Activated T-helper 1 cell treated with anti-CD3 and anti-CD28 coated beads, Interleukin-12 subunit alpha, Interleukin-12 subunit beta, Interleukin-2, Interleukin-4 antibody, amounts not matched to agents 30 ng/mL and 10 ng/mL and 1 ng/mL, durations not matched to agents 14 hours and 24 hours and 36 hours (primary cell): Measurements from ENCODE around the gene NLK. TPM values are rescaled to one million over a fixed set of nuclear protein-coding genes. Genes with fewer than 3 reads are reported as not detected.

Experiments
- DNase-seq: peaks from one replicate; pipeline ENCODE4 v3.0.0; 2021; ENCODE audit warnings: low spot score
- H3K27ac Mint-ChIP-seq: one replicate; pipeline ENCODE4 v1.8.0; 2021; ENCODE audit warnings: mild to moderate bottlenecking, mixed read lengths
- H3K27me3 Mint-ChIP-seq: one replicate; pipeline ENCODE4 v1.8.0; 2022; ENCODE audit warnings: mild to moderate bottlenecking, moderate library complexity, mixed read lengths; ENCODE audit not compliant: insufficient read depth
- H3K36me3 Mint-ChIP-seq: one replicate; pipeline ENCODE4 v1.8.0; 2021; ENCODE audit warnings: low read depth, mixed read lengths
- H3K4me1 Mint-ChIP-seq: one replicate; pipeline ENCODE4 v1.8.0; 2021; ENCODE audit warnings: low read depth, mixed read lengths
- H3K4me3 Mint-ChIP-seq: one replicate; pipeline ENCODE4 v1.8.0; 2021; ENCODE audit warnings: mild to moderate bottlenecking, moderate library complexity, mixed read lengths
- H3K9me3 Mint-ChIP-seq: one replicate; pipeline ENCODE4 v1.8.0; 2021; ENCODE audit warnings: mixed read lengths
- intact Hi-C: fragments of 100-400 bp; cut with micrococcal nuclease; formaldehyde crosslinking; loops from one replicate; pipeline ENCODE4 v1.15.1; 2024
- total RNA-seq: library from RNA; stranded (reverse); gene quantifications from 2 replicates; pipeline ENCODE4 v1.2.3, GENCODE V29; 2022

Gene NLK
- total RNA-seq, 1 donor from 2014 or later: 13.6 TPM

DNA sequence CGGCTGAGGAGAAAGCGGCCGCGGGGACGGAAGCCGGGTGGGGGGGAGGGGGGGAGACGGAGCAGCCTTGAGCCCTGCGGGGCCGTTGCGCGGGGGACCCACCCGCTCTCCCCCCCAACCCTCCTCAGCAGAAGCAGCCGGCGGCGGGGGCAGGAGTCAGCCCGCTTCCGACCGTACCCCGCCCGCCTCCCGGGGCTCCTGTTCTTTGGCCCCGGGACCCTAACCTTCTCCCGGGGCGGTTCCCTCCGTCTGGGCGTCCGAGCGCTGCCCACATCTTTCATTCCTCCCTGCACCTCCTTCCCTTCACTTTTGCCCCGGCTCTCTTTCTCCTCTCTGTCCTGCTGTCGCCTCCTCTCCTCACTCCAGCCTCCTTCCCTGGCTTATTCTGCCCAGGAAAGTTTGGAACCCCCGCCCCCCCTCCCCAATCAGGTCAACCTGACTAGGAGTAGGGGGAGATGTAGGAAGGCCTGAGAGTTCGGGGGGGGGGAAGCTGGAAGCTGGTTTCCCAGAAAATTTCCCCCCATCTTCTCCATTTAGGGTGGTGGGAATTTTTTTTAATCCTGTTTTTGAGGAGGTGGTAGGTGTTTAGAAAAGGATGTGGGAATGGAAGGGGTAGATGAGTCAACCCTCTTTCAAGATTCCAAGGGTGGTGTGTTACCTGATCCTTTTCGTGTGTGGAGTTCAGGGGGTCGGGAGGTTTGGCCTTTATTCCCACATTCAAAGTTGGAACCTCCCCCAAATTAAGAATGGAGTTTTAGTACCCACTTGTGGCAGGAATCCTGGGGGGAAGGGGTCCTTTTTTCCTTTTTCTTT, 427 bp upstream of the NLK start:
- intact Hi-C loops: loop anchor here (1.0 to 5.0 kb wide), 8 partner anchors 15 to 585 kb away; partner anchors contain the start of genes IFT20, KSR1, LYRM9 and TMEM97
- no peak for DNase-seq
- Mint-ChIP-seq H3K27me3 (peaks cover 6% of the 10 kb centered on the region), H3K4me1 (peaks cover 54% of the 10 kb centered on the region), H3K9me3 (no peaks in the 10 kb centered on the region), H3K36me3 (peaks cover 18% of the 10 kb centered on the region), H3K4me3 (peak overlapping the region; percentile 85), H3K27ac (peak overlapping the region; percentile 72)

DNA sequence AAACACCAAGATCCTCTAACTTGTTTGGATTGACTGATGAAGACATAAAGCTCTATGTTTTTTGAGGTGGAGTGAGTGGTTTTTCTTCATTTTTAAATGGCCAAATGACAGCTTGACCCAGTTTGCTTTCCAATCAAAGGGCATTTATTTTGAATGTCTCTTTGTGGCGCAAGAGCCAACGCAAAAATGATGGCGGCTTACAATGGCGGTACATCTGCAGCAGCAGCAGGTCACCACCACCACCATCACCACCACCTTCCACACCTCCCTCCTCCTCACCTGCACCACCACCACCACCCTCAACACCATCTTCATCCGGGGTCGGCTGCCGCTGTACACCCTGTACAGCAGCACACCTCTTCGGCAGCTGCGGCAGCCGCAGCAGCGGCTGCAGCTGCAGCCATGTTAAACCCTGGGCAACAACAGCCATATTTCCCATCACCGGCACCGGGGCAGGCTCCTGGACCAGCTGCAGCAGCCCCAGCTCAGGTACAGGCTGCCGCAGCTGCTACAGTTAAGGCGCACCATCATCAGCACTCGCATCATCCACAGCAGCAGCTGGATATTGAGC, 329 bp downstream of the NLK start:
- Mint-ChIP-seq H3K27me3 (peaks cover 5% of the 10 kb centered on the region), H3K27ac (peak overlapping the region; percentile 72), H3K4me1 (peaks cover 62% of the 10 kb centered on the region), H3K4me3 (peak overlapping the region; percentile 85), H3K9me3 (no peaks in the 10 kb centered on the region), H3K36me3 (peaks cover 20% of the 10 kb centered on the region)
- DNase-seq: no peak
- intact Hi-C loops: loop anchor here (5.0 kb wide), 3 partner anchors 129 to 586 kb away; partner anchors contain the start of gene KSR1

DNA sequence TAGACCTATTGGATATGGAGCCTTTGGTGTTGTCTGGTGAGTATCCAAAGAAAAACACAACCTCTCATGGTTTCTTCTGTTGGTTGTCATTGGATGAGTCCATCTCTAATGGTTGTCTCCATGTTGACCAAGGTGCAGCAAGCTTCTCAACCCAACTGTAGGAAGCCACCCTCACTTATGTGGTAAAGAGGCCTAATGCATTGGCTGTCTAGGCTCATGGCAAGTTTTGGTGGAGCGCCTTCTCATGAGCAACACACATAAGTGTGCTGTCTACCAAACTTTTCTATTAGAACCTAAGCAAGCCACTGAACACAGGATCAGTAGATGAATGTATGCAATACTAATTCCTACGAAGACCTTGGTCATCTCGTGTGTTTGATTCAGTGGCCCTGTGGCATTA, 819 bp downstream of the NLK start:
- Mint-ChIP-seq H3K9me3 (no peaks in the 10 kb centered on the region), H3K27ac (peak overlapping the region; percentile 72), H3K4me1 (peaks cover 67% of the 10 kb centered on the region), H3K4me3 (peak overlapping the region; percentile 85), H3K27me3 (peaks cover 3% of the 10 kb centered on the region), H3K36me3 (peaks cover 20% of the 10 kb centered on the region)
- intact Hi-C loops: loop anchor here (5.0 kb wide), 3 partner anchors 129 to 586 kb away; partner anchors contain the start of gene KSR1
- DNase-seq: no peak

DNA sequence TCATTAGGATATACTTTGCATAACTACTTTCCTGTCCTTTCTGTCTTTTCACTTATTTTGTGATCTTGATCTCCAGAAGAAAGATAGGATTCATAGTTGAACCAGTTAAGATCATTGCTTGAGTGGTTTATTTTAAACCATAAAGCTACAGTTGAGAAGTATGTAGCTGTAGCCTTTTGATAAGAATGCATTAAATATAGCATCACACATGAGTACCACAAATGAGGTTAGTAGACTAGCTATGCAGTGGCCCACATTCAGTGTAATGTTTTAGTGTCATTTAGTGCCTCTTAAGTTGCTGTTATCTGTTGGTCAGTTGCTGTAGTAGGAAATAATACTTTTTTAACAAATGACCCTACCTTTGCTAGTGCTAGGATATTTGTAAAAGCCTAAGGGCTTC, 1.3 kb downstream of the NLK start:
- no peak for DNase-seq
- Mint-ChIP-seq H3K27me3 (peaks cover 3% of the 10 kb centered on the region), H3K4me3 (peak overlapping the region; percentile 85), H3K27ac (no peak overlapping the region), H3K36me3 (peaks cover 21% of the 10 kb centered on the region), H3K9me3 (no peaks in the 10 kb centered on the region), H3K4me1 (peaks cover 68% of the 10 kb centered on the region)
- intact Hi-C loops: loop anchor here (5.0 kb wide), 3 partner anchors 129 to 586 kb away; partner anchors contain the start of gene KSR1

DNA sequence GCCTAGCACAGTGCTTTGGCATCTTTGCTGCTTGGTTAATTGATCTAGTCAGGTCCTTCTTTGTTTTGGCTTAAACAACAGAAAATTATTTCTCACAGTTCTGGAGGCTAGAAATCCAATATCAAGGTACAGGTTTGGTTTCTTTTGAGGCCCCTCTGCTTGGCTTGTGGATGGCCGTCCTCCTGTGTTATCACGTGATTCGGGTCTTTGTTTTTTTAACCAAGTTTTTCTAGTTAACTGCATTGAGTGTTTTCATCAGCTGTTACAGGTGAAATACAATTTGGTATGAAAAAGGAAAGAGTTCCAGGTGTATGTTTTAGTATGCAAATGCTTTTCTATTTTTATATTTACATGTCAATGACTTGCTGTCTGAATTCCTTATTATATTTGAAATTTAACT, 2.8 kb downstream of the NLK start:
- no peak for DNase-seq
- peaks cover 73% of the 10 kb centered on the region for H3K4me1 Mint-ChIP-seq
- no peak overlapping the region for H3K4me3 Mint-ChIP-seq
- intact Hi-C loops: loop anchor here (5.0 kb wide), 2 partner anchors 72 to 578 kb away; no protein-coding TSS in a partner anchor
- H3K27me3 Mint-ChIP-seq: no peaks in the 10 kb centered on the region
- H3K36me3 Mint-ChIP-seq: peaks cover 32% of the 10 kb centered on the region
- H3K27ac Mint-ChIP-seq: no peak overlapping the region
- no peaks in the 10 kb centered on the region for H3K9me3 Mint-ChIP-seq

DNA sequence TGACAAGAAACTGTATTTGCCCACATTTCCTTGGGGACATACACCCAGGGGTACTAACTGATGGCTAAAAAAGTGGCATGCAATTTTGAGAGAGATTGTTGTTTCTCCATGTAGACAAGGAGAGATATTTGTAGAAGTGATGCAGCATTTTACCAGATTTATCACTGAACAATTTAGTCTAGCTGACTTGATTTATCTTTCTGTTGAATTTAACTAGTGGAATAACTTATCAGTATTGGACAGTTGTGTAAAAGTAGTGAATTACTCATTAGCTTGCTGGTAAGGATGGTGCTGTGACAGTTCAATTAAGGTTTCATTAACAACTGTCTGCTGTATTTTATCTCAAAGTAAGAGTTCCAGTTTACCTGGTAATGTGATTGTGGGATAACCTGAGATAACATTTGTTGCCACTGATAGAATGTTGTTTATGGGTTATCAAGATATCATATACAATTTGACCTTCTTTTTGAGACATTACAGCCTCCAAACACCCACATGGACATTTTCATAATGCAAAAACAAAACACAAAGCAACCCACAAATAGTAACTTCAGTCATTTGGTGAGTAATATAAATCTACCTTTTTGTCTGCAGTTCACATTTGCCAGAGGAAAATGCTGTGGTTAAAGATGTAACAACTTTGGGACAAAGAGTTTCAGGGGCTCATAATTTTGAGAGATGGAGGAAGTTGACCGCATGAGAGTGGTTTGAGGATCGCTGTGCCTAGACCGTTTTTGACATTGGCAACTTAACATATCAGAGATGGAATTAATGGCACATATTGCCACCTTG, 3.8 kb downstream of the NLK start:
- Mint-ChIP-seq H3K4me1 (peaks cover 66% of the 10 kb centered on the region), H3K27ac (peak overlapping the region; percentile 53), H3K27me3 (no peaks in the 10 kb centered on the region), H3K4me3 (peak overlapping the region; percentile 40), H3K9me3 (no peaks in the 10 kb centered on the region), H3K36me3 (peaks cover 32% of the 10 kb centered on the region)
- DNase-seq: no peak
- intact Hi-C loops: loop anchor here (1.0 to 5.0 kb wide), 4 partner anchors 12 to 579 kb away; no protein-coding TSS in a partner anchor

DNA sequence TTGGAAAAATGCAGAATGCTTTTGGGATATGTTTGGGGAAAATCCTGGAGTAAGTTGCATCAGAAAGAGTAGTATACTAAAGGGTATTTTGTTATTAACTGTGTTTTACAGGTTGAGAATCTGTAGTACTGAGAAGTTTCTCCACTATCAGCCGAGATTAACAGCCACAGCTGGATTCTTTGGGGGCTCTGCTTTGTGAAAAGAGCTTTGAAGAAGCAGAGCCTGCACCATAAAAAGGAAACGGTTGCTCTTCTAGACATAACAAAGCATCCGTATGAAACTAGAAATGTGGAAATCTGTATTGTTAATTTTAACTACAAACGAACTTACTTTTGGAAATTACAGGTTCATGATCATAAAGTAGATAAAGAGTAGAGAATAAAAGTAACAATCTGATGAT, 5.3 kb downstream of the NLK start:
- no peak for DNase-seq
- Mint-ChIP-seq H3K36me3 (peaks cover 30% of the 10 kb centered on the region), H3K27ac (no peak overlapping the region), H3K27me3 (no peaks in the 10 kb centered on the region), H3K4me3 (no peak overlapping the region), H3K9me3 (no peaks in the 10 kb centered on the region), H3K4me1 (peaks cover 61% of the 10 kb centered on the region)
- intact Hi-C loops: loop anchor here (2.0 to 5.0 kb wide), 3 partner anchors 31 to 581 kb away; no protein-coding TSS in a partner anchor

DNA sequence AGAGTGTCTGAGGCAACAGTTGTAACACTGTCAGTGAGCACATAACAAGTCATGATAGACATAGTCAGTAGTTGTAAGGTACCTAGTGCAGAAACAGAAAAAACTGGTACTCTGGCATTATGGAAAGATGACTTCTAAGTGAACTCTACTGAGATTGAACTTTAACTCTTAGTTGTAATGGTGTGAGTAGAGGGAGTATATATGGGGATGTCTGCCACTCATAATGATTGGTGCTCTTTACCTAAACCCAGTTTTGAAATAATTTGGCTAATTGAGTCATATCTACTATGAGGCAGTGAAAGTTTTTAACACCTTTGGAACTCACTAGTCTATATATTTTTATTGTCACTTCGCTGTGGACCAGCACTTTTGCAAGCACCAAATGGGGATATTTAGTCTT, 6.6 kb downstream of the NLK start:
- no peaks in the 10 kb centered on the region for H3K27me3 Mint-ChIP-seq
- H3K36me3 Mint-ChIP-seq: peaks cover 30% of the 10 kb centered on the region
- H3K4me3 Mint-ChIP-seq: no peak overlapping the region
- no peak overlapping the region for H3K27ac Mint-ChIP-seq
- H3K4me1 Mint-ChIP-seq: peaks cover 61% of the 10 kb centered on the region
- no peaks in the 10 kb centered on the region for H3K9me3 Mint-ChIP-seq
- DNase-seq: no peak
- intact Hi-C loops: loop anchor here (5.0 kb wide), 2 partner anchors 68 to 582 kb away; no protein-coding TSS in a partner anchor

DNA sequence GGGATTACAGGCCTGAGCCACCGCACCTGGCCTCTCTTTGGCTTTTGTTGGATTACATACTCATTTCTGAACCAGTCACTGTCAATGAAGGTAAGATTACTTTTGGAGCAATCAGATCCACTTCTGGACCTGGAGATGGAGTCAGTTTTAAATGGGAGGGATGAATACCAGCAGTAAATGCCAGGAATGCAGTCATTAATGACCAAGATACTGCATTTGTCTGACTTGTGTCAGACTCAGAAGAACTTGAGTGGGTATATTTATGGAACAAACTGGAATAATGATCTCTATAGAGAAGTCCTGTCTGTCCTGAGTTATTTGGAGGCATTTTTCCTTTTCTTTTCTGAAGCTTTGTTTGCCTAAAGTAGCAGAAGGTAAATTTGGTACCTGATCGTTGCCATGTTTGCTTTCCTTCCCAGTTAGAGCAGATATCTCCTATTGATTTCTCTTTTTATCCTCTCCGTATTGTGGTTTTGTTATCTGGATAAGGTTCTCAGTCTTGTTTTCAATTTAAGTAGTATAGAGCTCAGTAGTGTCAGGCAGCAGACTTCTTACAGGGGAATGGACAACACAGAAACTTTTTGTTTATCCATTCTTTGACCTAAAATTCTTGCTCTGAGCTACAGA, 10.7 kb downstream of the NLK start:
- no peak overlapping the region for H3K4me3 Mint-ChIP-seq
- H3K36me3 Mint-ChIP-seq: peaks cover 12% of the 10 kb centered on the region

DNA sequence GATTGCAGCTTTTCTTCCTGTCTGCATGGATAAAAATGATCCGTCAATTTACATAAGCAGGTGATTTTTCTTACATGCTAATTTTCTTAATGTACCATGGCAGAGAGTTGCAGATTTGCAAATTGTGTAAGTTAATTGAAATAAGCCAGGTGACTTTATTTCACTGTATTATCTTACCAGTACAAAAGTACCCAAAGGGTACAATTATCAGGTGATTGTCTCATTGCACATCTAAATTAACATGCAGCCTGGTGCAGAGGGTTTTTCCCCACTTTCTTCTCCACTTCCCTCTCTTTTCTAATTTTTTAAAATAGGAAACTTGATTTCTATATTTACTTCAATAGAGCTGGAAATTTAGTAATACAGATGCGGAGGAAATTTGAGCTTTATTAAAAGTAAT, 11.2 kb downstream of the NLK start:
- H3K9me3 Mint-ChIP-seq: no peaks in the 10 kb centered on the region
- no peak overlapping the region for H3K4me3 Mint-ChIP-seq
- no peaks in the 10 kb centered on the region for H3K27me3 Mint-ChIP-seq
- peaks cover 11% of the 10 kb centered on the region for H3K36me3 Mint-ChIP-seq
- no peak overlapping the region for H3K27ac Mint-ChIP-seq
- peaks cover 44% of the 10 kb centered on the region for H3K4me1 Mint-ChIP-seq
- intact Hi-C loops: no loop called here
- DNase-seq: no peak

More for the DNA sequence above, 10.7 kb downstream of the NLK start:
- Mint-ChIP-seq H3K27me3 (no peaks in the 10 kb centered on the region), H3K9me3 (no peaks in the 10 kb centered on the region), H3K27ac (no peak overlapping the region), H3K4me1 (peaks cover 42% of the 10 kb centered on the region)
- no peak for DNase-seq
- intact Hi-C loops: no loop called here

DNA sequence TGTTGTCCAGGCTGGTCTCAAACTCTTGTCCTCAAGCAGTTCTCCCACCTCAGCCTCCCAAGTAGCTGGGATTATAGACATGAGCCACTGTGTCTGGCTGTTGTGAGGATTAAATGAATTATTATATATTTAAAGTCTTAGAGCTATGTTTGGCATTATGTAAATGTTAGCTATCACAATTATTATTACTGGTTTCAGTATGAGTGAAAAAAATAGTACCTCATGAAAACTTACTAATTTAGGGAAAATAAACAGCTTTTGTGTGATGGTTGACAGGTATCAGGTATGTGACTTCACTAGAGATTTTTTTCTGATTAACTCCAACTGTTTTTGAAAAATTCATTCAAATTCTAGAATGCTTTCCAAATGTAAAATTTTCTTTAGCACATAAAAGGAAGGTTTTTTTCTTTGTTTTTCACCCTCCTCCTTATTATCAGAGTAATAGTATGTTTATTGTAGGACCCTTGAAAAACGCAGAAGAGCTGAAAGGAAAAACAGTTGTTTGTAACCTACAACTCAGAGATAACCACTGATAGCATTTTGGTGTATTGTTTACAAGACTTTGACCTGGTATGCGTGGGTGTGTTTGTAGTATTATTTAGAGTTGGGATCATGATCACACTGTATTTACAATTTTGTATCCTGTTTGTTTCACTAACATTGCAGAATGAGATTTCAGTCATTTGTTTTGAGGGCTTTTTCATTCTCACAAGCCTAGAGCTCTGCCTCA, 13.2 kb downstream of the NLK start:
- H3K36me3 Mint-ChIP-seq: no peaks in the 10 kb centered on the region
- H3K4me3 Mint-ChIP-seq: no peak overlapping the region
- intact Hi-C loops: loop anchor here (2.0 to 5.0 kb wide), 2 partner anchors 15 to 242 kb away; no protein-coding TSS in a partner anchor
- H3K4me1 Mint-ChIP-seq: peaks cover 37% of the 10 kb centered on the region
- no peaks in the 10 kb centered on the region for H3K27me3 Mint-ChIP-seq
- no peaks in the 10 kb centered on the region for H3K9me3 Mint-ChIP-seq
- DNase-seq: no peak
- peak overlapping the region; percentile 6 for H3K27ac Mint-ChIP-seq

DNA sequence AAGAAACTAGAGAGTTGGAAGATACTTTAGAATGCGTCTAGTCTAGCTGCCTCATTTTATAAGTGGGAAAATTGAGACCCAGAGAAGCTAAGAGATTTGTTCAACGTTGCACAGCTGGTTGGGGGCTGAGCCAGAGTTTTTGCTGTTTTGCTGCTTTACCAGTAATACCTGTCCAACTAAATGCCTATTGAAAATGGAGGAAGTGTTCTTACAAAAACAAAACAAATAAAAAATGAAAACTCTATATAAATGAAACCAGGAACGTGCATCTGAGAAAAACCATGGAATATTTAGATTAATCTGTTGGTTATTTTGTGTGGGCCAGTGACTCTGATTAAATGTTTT, 13.8 kb downstream of the NLK start:
- peaks cover 37% of the 10 kb centered on the region for H3K4me1 Mint-ChIP-seq
- no peak for DNase-seq
- H3K9me3 Mint-ChIP-seq: no peaks in the 10 kb centered on the region
- no peaks in the 10 kb centered on the region for H3K27me3 Mint-ChIP-seq
- H3K27ac Mint-ChIP-seq: peak overlapping the region; percentile 6
- H3K36me3 Mint-ChIP-seq: no peaks in the 10 kb centered on the region
- intact Hi-C loops: loop anchor here (2.0 to 5.0 kb wide), 2 partner anchors 15 to 241 kb away; no protein-coding TSS in a partner anchor
- no peak overlapping the region for H3K4me3 Mint-ChIP-seq
